22Rv1 (cell line): ENCODE data around the gene TOB1.

ENCODE experiments used
- ZFX ChIP-seq: fragments of 450-650 bp; IDR thresholded peaks from 2 replicates; pipeline ENCODE4 v1.6.1; 2017; ENCODE audit warnings: antibody characterized with exemption, borderline replicate concordance
- TF ChIP-seq, protein P1 (sequence below): fragments of 450-650 bp; IDR thresholded peaks from 2 replicates; pipeline ENCODE4 v1.5.1; 2017; ENCODE audit warnings: mild to moderate bottlenecking

DNA sequence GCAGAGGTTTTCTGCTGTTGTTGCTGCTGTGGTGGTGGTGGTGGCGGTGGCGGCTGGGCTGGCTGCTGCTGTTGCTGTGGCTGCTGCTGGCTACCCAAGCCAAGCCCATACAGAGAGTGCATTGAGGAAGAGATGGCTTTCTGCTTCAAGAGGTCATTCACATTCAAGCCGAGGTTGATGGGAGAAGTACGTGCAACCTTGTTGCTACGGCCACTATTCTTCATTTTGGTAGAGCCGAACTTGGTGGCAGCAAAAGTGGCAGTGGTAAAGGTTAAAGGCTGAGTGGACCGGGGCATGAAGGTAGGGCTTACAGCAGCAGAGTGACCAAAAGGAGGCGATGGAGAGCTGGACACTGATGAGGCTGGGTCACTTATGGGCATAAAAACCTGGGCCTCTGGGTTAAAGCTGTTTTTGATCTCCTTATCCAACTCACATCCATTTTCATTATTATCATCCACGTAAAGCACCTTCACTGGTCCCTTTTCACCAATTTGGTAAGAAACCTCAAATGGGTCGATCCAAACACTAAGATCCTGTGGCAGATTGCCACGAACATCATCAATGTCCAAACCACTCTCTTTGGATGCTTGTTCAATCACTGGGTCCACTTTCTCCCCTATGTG is 2.8 kb downstream of the TOB1 start:
- TF ChIP-seq, protein P1, sequence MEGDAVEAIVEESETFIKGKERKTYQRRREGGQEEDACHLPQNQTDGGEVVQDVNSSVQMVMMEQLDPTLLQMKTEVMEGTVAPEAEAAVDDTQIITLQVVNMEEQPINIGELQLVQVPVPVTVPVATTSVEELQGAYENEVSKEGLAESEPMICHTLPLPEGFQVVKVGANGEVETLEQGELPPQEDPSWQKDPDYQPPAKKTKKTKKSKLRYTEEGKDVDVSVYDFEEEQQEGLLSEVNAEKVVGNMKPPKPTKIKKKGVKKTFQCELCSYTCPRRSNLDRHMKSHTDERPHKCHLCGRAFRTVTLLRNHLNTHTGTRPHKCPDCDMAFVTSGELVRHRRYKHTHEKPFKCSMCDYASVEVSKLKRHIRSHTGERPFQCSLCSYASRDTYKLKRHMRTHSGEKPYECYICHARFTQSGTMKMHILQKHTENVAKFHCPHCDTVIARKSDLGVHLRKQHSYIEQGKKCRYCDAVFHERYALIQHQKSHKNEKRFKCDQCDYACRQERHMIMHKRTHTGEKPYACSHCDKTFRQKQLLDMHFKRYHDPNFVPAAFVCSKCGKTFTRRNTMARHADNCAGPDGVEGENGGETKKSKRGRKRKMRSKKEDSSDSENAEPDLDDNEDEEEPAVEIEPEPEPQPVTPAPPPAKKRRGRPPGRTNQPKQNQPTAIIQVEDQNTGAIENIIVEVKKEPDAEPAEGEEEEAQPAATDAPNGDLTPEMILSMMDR = peak; percentile 74
- TF ChIP-seq ZFX = no peak
